GM23338 (cell line): ENCODE data around the gene OR4D1. TPM values are rescaled to one million over a fixed set of nuclear protein-coding genes. Genes with fewer than 3 reads are reported as not detected.

Source experiments
- ATAC-seq: fragments of 200-7000 bp; cut with Tn5 transposase; 3 replicates; pipeline ENCODE4 v1.9.1; 2020
- DNase-seq: peaks from one replicate; pipeline ENCODE4 v3.0.0-alpha.2; 2015; ENCODE audit warnings: low spot score
- H2AFZ ChIP-seq: fragments of 200-600 bp; sonication (generic); 2 replicates; pipeline ENCODE4 v1.8.0; 2016; ENCODE audit warnings: antibody characterized with exemption, mild to moderate bottlenecking, moderate library complexity
- H3F3A ChIP-seq: fragments of 200-600 bp; sonication (generic); replicated peaks from 2 replicates; pipeline ENCODE4 v1.8.0; 2017; ENCODE audit warnings: antibody characterized with exemption, mixed run types, low read depth
- H3K27ac ChIP-seq: fragments of 200-600 bp; sonication (generic); 2 replicates; pipeline ENCODE4 v1.6.1; 2016; ENCODE audit warnings: low read depth
- H3K27me3 ChIP-seq: fragments of 200-600 bp; sonication (generic); 2 replicates; pipeline ENCODE4 v1.8.0; 2016; ENCODE audit warnings: mild to moderate bottlenecking, mixed run types, moderate library complexity; ENCODE audit not compliant: insufficient read depth
- H3K36me3 ChIP-seq: fragments of 200-600 bp; sonication (generic); 2 replicates; pipeline ENCODE4 v1.8.0; 2016; ENCODE audit warnings: mild to moderate bottlenecking; ENCODE audit not compliant: insufficient read depth
- H3K4me1 ChIP-seq: fragments of 200-600 bp; sonication (generic); 2 replicates; pipeline ENCODE4 v1.8.0; 2016; ENCODE audit warnings: mild to moderate bottlenecking, moderate library complexity; ENCODE audit not compliant: insufficient read depth
- H3K4me2 ChIP-seq: fragments of 200-600 bp; sonication (generic); 2 replicates; pipeline ENCODE4 v1.7.1; 2017; ENCODE audit warnings: mixed run types
- H3K4me3 ChIP-seq: fragments of 200-600 bp; sonication (generic); 2 replicates; pipeline ENCODE4 v1.6.1; 2016; ENCODE audit warnings: mixed run types
- H3K79me2 ChIP-seq: fragments of 200-600 bp; sonication (generic); replicated peaks from 2 replicates; pipeline ENCODE4 v1.8.0; 2017; ENCODE audit warnings: mild to moderate bottlenecking; ENCODE audit not compliant: insufficient read depth
- H3K9me2 ChIP-seq: fragments of 200-600 bp; sonication (generic); 2 replicates; pipeline ENCODE4 v1.8.0; 2017; ENCODE audit not compliant: insufficient read depth
- H4K20me1 ChIP-seq: fragments of 200-600 bp; sonication (generic); replicated peaks from 2 replicates; pipeline ENCODE4 v1.8.0; 2017; ENCODE audit warnings: mild to moderate bottlenecking; ENCODE audit not compliant: insufficient read depth
- H3K27ac Mint-ChIP-seq: 2 replicates; pipeline ENCODE4 v1.8.0; 2020; ENCODE audit warnings: inconsistent platforms, mild to moderate bottlenecking, moderate library complexity, mixed read lengths
- H3K27me3 Mint-ChIP-seq: 3 replicates; pipeline ENCODE4 v1.8.0; 2022; ENCODE audit warnings: low read depth, mild to moderate bottlenecking, moderate library complexity, mixed read lengths, inconsistent platforms; ENCODE audit not compliant: insufficient read depth, poor library complexity
- H3K36me3 Mint-ChIP-seq: 3 replicates; pipeline ENCODE4 v1.8.0; 2021; ENCODE audit warnings: low read depth, mild to moderate bottlenecking, inconsistent platforms, moderate library complexity, mixed read lengths
- H3K4me1 Mint-ChIP-seq: 3 replicates; pipeline ENCODE4 v1.8.0; 2020; ENCODE audit warnings: mild to moderate bottlenecking, inconsistent platforms, mixed read lengths
- H3K4me3 Mint-ChIP-seq: 3 replicates; pipeline ENCODE4 v1.8.0; 2021; ENCODE audit warnings: moderate library complexity, mild to moderate bottlenecking, inconsistent platforms, mixed read lengths
- H3K9me3 Mint-ChIP-seq: 3 replicates; pipeline ENCODE4 v1.8.0; 2020; ENCODE audit warnings: moderate library complexity, mild to moderate bottlenecking, inconsistent platforms, mixed read lengths
- CREB1 ChIP-seq: fragments of 250-450 bp; sonication (Bioruptor Pico); IDR thresholded peaks from 2 replicates; pipeline ENCODE4 v1.5.0; 2020; ENCODE audit warnings: low read depth, mild to moderate bottlenecking, moderate library complexity
- CTCF ChIP-seq, 2 experiments: fragments of 200-600 bp in 1 of 2; sonication (generic) in 1 of 2; conservative IDR thresholded peaks; 2 replicates each; pipeline versions ENCODE4 v1.5.1 to v1.6.1; 2016 to 2017; ENCODE audit warnings: antibody characterized with exemption in 2 of 2, low read depth in 2 of 2, mild to moderate bottlenecking in 2 of 2, moderate library complexity in 1 of 2
- ETS1 ChIP-seq: IDR thresholded peaks from 2 replicates; pipeline ENCODE4 v1.6.1; 2016; ENCODE audit warnings: antibody characterized with exemption
- EZH2phosphoT487 ChIP-seq: fragments of 200-600 bp; sonication (generic); IDR thresholded peaks from one replicate; pipeline ENCODE4 v1.8.1; 2018; ENCODE audit warnings: antibody characterized with exemption; ENCODE audit not compliant: unreplicated experiment
- JUNB ChIP-seq: IDR thresholded peaks from one replicate; pipeline ENCODE4 v1.6.1; 2016; ENCODE audit warnings: antibody characterized with exemption; ENCODE audit not compliant: unreplicated experiment
- REST ChIP-seq: IDR thresholded peaks from one replicate; pipeline ENCODE4 v1.6.1; 2018; ENCODE audit warnings: antibody characterized with exemption; ENCODE audit not compliant: unreplicated experiment
- ZNF114 ChIP-seq: fragments of 250-450 bp; sonication (Bioruptor Pico); IDR thresholded peaks from 2 replicates; pipeline ENCODE4 v1.5.0; 2020; ENCODE audit warnings: mild to moderate bottlenecking, moderate library complexity
- polyA plus RNA-seq: library from polyadenylated mRNA; unstranded; fragments of >200 nt; fragmentation: Nextera tagmentation; extraction: Ambion mirVana; gene quantifications from 2 replicates; pipeline ENCODE4 v1.2.1, GENCODE V29; 2016
- total RNA-seq: library from RNA; depleted of rRNA; stranded (reverse); fragments of >200 nt; shearing (Covaris generic); gene quantifications from 2 replicates; pipeline ENCODE4 v1.2.3, GENCODE V29; 2014

Gene OR4D1
- total and polyA plus RNA-seq, 2 experiments from 2014 or later: 0.10 to 0.50 TPM

GRCh38 chr17:58153671-58154070, 5.5 kb downstream of the OR4D1 start:
- H3K27me3 Mint-ChIP-seq: peaks cover 12% of the 10 kb centered on the region

GRCh38 chr17:58156839-58157803, 8.9 kb downstream of the OR4D1 start:
- H2AFZ ChIP-seq: peak overlapping the region; percentile 100
- no peaks in the 10 kb centered on the region for H4K20me1 ChIP-seq
- no peak overlapping the region for H3K27ac ChIP-seq
- Mint-ChIP-seq H3K27me3 (peaks cover 12% of the 10 kb centered on the region), H3K27ac (peak overlapping the region; percentile 21; the same call in 1 of the 2 replicates), H3K4me1 (peaks cover 3% of the 10 kb centered on the region; the same call in 2 of the 3 replicates), H3K4me3 (peak overlapping the region; percentile 87), H3K36me3 (no peaks in the 10 kb centered on the region), H3K9me3 (no peaks in the 10 kb centered on the region)
- peaks cover 37% of the 10 kb centered on the region for H3K27me3 ChIP-seq
- H3K4me3 ChIP-seq: peak overlapping the region; percentile 86
- H3K4me1 ChIP-seq: no peaks in the 10 kb centered on the region
- H3K9me2 ChIP-seq: no peaks in the 10 kb centered on the region; the same call in 1 of the 2 replicates
- peak; percentile 87 for DNase-seq
- peak; percentile 95 for ATAC-seq
- H3F3A ChIP-seq: peaks cover 9% of the 10 kb centered on the region; the same call in 1 of the 2 replicates
- H3K79me2 ChIP-seq: no peaks in the 10 kb centered on the region
- H3K36me3 ChIP-seq: no peaks in the 10 kb centered on the region
- peak overlapping the region; percentile 72 for H3K4me2 ChIP-seq
- TF ChIP-seq REST: no peak
- no peak for TF ChIP-seq EZH2phosphoT487
- 0 out of 4 replicates have a peak, but pooled peaks of 1 of the 2 experiments have one; percentile 8 for TF ChIP-seq CTCF (conservative IDR thresholded peaks at IDR 0.05; ENCODE audit: low read depth in 2 of 2)
- TF ChIP-seq ETS1: no peak
- TF ChIP-seq ZNF114 (CRISPR knock-in tag): no peak
- peak; percentile 82 for TF ChIP-seq CREB1 (CRISPR knock-in tag)

More at GRCh38 chr17:58153671-58154070, 5.5 kb downstream of the OR4D1 start:
- Mint-ChIP-seq H3K4me1 (peaks cover 3% of the 10 kb centered on the region; the same call in 2 of the 3 replicates), H3K27ac (no peak overlapping the region), H3K36me3 (no peaks in the 10 kb centered on the region), H3K4me3 (no peak overlapping the region), H3K9me3 (no peaks in the 10 kb centered on the region)
- H3K27ac ChIP-seq: no peak overlapping the region
- DNase-seq: no peak
- H4K20me1 ChIP-seq: no peaks in the 10 kb centered on the region
- H3K36me3 ChIP-seq: no peaks in the 10 kb centered on the region
- peaks cover 35% of the 10 kb centered on the region for H3K27me3 ChIP-seq
- ATAC-seq: no peak
- no peak for TF ChIP-seq JUNB
- no peaks in the 10 kb centered on the region; the same call in 1 of the 2 replicates for H3K9me2 ChIP-seq
- no peak overlapping the region for H2AFZ ChIP-seq
- no peaks in the 10 kb centered on the region for H3K4me1 ChIP-seq
- H3K4me2 ChIP-seq: no peak overlapping the region
- no peak overlapping the region for H3K4me3 ChIP-seq
- H3K79me2 ChIP-seq: no peaks in the 10 kb centered on the region
- peaks cover 9% of the 10 kb centered on the region; the same call in 1 of the 2 replicates for H3F3A ChIP-seq
